Measurements from ENCODE around the gene SRP68. TPM values are rescaled to one million over a fixed set of nuclear protein-coding genes. Genes with fewer than 3 reads are reported as not detected.

SRP68 gene
- total and polyA plus RNA-seq, 2 of the 8 experiments (the other 6 are each of a cell fraction or from before 2014, with no cell fraction given), result 57.7 to 83.5 TPM

GRCh38 chr17:76011951-76012350, 60.4 kb downstream of the SRP68 start (continued):
- TF ChIP-seq, protein P1, sequence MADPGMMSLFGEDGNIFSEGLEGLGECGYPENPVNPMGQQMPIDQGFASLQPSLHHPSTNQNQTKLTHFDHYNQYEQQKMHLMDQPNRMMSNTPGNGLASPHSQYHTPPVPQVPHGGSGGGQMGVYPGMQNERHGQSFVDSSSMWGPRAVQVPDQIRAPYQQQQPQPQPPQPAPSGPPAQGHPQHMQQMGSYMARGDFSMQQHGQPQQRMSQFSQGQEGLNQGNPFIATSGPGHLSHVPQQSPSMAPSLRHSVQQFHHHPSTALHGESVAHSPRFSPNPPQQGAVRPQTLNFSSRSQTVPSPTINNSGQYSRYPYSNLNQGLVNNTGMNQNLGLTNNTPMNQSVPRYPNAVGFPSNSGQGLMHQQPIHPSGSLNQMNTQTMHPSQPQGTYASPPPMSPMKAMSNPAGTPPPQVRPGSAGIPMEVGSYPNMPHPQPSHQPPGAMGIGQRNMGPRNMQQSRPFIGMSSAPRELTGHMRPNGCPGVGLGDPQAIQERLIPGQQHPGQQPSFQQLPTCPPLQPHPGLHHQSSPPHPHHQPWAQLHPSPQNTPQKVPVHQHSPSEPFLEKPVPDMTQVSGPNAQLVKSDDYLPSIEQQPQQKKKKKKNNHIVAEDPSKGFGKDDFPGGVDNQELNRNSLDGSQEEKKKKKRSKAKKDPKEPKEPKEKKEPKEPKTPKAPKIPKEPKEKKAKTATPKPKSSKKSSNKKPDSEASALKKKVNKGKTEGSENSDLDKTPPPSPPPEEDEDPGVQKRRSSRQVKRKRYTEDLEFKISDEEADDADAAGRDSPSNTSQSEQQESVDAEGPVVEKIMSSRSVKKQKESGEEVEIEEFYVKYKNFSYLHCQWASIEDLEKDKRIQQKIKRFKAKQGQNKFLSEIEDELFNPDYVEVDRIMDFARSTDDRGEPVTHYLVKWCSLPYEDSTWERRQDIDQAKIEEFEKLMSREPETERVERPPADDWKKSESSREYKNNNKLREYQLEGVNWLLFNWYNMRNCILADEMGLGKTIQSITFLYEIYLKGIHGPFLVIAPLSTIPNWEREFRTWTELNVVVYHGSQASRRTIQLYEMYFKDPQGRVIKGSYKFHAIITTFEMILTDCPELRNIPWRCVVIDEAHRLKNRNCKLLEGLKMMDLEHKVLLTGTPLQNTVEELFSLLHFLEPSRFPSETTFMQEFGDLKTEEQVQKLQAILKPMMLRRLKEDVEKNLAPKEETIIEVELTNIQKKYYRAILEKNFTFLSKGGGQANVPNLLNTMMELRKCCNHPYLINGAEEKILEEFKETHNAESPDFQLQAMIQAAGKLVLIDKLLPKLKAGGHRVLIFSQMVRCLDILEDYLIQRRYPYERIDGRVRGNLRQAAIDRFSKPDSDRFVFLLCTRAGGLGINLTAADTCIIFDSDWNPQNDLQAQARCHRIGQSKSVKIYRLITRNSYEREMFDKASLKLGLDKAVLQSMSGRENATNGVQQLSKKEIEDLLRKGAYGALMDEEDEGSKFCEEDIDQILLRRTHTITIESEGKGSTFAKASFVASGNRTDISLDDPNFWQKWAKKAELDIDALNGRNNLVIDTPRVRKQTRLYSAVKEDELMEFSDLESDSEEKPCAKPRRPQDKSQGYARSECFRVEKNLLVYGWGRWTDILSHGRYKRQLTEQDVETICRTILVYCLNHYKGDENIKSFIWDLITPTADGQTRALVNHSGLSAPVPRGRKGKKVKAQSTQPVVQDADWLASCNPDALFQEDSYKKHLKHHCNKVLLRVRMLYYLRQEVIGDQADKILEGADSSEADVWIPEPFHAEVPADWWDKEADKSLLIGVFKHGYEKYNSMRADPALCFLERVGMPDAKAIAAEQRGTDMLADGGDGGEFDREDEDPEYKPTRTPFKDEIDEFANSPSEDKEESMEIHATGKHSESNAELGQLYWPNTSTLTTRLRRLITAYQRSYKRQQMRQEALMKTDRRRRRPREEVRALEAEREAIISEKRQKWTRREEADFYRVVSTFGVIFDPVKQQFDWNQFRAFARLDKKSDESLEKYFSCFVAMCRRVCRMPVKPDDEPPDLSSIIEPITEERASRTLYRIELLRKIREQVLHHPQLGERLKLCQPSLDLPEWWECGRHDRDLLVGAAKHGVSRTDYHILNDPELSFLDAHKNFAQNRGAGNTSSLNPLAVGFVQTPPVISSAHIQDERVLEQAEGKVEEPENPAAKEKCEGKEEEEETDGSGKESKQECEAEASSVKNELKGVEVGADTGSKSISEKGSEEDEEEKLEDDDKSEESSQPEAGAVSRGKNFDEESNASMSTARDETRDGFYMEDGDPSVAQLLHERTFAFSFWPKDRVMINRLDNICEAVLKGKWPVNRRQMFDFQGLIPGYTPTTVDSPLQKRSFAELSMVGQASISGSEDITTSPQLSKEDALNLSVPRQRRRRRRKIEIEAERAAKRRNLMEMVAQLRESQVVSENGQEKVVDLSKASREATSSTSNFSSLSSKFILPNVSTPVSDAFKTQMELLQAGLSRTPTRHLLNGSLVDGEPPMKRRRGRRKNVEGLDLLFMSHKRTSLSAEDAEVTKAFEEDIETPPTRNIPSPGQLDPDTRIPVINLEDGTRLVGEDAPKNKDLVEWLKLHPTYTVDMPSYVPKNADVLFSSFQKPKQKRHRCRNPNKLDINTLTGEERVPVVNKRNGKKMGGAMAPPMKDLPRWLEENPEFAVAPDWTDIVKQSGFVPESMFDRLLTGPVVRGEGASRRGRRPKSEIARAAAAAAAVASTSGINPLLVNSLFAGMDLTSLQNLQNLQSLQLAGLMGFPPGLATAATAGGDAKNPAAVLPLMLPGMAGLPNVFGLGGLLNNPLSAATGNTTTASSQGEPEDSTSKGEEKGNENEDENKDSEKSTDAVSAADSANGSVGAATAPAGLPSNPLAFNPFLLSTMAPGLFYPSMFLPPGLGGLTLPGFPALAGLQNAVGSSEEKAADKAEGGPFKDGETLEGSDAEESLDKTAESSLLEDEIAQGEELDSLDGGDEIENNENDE (IDR thresholded peaks at IDR 0.05; ENCODE audit: insufficient replicate concordance, low read length), result no peak
- no peak for TF ChIP-seq JUND (IDR thresholded peaks at IDR 0.05; ENCODE audit: low read length)

Measured in H1 (cell line).